Stimulated activated CD4-positive, alpha-beta T cell treated with anti-CD3 and anti-CD28 coated beads, Interleukin-4, amount 100 ng/mL, for 1 hour (primary cell): ENCODE data around the gene ADARB2.
"Not testable (repeated sequence)": the region's sequence is repeated elsewhere in the genome, so short reads cannot be mapped to it uniquely, and the experiment has no call there.

Experiments used
- DNase-seq: peaks from one replicate; pipeline ENCODE4 v3.0.0-alpha.2; 2020

ADARB2 gene

DNA sequence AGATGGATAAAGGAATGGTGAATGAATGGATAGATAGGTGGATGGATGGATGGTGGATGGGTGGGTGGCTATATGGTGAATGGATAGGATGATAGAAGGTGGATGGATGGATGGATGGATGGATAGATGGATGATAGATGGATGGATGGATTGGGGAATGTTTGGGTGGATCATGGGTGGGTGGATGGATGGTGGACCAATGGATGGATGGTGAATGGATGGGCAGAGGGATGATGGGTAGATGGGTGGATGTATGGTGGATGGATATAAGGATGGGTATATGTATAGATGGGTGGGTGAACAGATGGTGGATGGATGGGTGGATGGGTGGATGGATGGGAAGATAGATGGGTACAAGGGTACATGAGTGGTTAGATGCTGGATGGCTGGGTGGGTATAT lies 322.4 kb downstream of the ADARB2 start:
- DNase-seq = no peak

DNA sequence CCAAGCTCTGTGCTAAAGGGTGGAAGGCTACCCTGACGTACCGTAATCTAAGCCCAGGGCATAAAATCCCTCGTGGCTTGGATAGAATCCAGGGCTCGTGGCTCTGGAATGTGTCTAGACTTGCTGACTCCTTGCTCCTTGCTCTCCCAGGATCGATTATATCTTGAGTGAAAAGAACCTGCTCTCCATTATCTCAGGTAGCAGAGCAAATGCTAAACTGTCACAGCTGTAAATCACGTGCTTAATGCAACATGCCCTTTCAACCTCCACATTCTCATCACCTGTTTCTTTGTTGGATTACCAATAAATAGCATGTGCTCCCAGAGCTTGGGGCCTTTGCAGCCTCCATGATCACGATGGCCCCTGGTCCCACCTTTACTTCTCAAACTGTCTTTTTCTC lies 323.0 kb downstream of the ADARB2 start:
- not testable (repeated sequence) for DNase-seq

DNA sequence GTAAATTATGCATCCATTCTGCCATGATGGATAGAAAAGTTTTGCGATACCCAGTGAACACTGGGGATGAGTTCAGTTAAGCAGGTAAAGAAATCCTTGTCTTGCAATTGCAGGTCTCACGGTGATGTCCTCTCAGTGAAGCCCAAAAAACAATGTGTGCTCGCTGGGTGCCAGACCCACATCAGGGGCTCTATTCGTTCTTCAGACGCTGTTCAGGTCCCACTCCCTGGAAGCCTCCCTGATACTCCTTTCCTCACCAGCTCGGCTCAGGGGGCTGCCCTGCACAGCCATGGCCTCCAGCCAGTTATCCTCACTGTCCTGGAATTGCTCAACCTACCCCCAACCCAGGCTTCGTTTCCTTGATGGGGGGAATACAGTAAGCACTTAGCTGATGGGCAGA lies 323.5 kb downstream of the ADARB2 start:
- DNase-seq = no peak

DNA sequence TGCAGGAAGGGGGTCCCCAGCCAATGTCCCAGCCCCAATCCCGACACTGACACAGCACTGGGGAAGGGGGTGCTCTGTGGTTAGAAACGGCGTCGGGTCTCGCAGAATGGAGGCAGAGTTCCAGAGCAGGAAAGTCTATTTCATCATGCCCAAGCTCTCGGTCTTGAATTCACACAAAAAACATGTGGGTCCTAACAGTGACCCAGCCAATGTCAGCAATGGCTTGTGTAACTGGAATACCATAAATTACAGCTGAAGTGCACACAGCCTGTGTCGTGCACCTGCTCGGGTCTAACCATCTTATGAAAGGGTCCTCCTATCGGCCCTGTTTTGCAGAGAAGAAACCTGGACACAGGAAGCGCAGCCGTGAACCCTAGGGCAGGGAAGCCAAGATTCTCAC lies 324.1 kb downstream of the ADARB2 start:
- no peak for DNase-seq

DNA sequence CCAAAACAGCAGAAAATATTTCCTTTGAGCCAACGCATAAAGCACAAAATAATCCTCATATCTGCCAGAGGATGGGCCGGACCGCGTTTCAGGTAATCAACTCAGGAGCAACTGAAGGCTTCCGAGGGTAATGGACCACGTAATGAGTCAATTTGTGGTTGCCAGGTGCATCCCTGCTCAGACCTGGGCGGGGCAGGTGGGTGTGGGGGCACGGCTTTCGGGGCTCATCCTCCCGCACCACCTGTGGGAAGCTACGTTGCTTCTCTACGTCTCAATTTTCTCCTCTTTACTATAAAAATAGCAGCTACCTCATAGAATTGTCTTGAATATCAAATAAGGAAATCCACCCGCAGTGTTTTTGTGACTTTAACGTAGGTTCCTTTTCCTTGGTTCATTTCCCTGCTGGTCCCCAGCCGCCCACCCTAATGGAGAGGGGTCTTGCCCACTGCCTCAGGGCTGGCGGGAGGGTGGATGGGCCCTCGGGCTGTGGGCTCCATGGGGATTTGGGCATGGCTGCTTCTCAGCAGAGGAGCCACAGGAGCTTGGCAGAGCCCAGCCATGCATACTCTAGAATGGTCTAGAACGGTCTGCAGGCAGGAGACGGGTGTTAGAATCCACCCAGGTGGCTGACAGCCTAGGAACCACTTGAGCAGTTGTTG lies 324.7 kb downstream of the ADARB2 start:
- DNase-seq = no peak

DNA sequence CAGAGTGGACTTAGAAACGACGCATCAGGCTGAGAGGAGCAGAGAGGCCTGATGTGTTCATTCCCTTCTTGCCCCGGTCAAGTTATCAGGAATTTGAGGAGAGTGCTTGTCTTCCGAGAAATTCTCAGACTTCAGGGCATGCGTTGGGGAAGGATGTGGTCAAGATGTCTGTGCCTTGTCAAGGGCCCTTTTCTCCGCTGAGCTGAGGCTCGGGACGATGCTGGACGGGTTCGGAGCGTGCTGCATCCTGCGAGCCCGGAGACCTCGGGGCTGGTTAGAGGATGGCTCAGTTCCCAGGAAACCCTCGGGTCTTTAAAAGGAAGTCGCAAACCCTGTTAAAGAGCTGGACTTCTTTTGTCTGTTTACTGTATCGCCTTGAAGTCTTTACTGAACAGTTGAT lies 325.4 kb downstream of the ADARB2 start:
- DNase-seq = no peak

DNA sequence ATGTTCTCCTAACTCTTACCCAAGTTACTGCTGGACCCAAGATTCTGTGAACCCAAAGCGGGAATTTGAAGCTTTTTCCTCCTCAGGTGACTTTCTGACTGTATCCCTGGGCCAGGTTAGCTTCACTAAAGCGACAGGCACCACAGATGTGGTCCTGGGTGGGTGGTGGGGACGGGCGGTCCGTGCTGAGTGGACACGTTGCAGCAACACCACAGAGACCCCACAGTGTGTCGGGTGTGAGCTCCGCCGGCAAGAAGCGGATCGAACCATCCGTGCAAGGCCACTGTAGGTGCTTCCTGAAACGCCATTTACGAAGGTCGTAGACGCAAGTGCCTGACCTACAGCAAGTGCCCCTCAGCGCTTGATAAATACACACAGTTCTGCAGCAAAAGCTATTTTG lies 325.9 kb downstream of the ADARB2 start:
- DNase-seq = no peak

DNA sequence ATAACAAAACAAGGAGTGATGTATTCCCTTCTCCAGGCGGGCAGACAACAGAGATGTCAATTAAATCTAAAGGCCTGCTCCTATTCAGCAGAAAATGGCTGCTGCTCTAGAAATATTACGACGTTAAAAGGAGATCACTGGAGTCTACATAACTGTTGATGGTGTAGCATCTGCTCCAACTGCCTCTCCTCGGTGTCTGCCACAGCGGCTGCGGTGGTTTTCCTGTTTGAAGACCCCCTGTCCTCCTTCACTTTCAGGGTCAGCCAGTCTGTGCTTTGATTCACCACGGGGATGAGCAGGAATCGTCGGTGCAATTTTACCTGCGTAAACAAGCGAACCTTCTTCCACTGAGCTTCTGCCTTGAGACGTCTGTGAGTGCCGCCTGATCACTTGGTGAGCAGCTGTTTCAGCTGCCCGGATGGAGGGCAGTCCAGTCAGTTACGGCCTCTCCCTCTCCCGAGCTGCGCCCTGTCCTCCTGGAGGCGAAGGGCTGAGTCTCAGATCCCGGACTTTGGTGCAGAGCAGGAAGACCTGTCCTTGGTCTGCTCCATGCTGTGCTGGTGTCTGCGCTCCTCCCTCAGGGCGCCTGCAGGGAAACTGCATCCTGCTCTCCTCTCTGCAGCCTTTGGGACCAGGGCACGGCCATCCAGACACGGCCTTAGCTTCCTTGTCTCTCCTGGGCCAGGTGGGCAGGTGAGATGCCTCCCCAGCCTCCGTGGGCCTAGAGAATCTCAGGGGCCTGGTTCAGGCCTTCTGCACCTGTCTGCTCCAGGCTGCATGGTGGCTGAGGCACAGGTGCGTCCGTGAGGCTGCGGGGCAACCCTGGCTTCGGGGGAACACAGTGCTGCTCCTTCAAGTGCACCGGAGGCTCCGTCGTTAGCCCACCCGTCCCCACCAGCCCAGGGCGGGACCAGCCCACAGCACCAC lies 326.6 kb downstream of the ADARB2 start:
- no peak for DNase-seq

DNA sequence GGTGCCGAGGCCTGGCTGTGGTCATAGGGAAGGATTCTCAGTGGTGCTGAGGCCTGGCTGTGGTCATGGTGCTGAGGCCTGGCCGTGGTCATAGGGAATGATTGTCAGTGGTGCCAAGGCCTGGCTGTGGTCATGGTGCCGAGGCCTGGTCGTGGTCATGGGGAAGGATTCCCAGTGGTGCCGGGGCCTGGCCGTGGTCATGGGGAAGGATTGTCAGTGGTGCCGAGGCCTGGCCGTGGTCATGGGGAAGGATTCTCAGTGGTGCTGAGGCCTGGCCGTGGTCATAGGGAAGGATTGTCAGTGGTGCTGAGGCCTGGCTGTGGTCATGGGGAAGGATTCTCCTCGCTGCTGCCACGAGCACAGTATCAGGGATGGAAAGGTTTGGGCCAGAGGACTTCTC lies 327.3 kb downstream of the ADARB2 start:
- DNase-seq = no peak

DNA sequence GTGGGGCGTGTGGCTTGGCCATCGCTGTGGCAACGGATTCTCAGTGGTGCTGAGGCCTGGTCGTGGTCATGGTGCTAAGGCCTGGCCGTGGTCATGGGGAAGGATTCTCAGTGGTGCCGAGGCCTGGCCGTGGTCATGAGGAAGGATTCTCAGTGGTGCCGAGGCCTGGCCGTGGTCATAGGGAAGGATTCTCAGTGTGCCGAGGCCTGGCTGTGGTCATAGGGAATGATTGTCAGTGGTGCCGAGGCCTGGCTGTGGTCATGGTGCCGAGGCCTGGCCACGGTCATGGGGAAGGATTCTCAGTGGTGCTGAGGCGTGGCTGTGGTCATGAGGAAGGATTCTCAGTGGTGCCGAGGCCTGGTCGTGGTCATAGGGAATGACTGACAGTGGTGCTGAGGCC lies 327.9 kb downstream of the ADARB2 start:
- no peak for DNase-seq

DNA sequence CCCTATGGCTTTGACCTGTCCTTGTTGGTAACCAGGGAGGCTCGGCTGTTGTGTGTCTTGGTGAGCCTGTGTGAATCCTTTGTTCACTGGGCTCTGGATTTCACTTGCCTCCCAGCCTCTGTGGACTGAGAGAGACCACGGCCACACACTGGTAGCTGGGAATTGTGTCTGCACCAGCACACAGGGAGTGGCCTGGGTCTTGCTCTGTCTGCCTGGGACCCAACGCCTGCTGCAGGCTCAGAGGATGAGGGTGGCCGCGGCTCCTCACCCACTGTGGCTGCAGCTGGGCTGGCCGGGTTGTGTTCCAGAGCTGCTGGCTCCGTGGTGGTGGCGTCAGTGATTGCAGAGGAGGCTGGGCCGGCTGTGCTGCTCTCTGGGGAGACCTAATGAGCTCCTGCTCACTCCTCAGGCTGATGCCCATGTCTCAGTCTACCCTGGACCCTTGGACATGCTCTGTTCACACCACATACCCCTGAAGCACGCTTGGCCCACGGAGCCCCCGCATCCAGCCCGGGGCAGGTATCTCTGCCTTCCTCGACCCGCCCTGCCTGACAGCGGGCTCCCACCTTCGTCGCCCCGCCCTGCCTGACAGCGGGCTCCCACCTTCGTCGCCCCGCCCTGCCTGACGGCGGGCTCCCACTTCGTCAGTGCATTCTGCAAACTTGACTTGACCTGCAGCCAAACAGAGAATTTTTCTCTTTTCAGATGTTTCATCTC lies 328.5 kb downstream of the ADARB2 start:
- DNase-seq = no peak

DNA sequence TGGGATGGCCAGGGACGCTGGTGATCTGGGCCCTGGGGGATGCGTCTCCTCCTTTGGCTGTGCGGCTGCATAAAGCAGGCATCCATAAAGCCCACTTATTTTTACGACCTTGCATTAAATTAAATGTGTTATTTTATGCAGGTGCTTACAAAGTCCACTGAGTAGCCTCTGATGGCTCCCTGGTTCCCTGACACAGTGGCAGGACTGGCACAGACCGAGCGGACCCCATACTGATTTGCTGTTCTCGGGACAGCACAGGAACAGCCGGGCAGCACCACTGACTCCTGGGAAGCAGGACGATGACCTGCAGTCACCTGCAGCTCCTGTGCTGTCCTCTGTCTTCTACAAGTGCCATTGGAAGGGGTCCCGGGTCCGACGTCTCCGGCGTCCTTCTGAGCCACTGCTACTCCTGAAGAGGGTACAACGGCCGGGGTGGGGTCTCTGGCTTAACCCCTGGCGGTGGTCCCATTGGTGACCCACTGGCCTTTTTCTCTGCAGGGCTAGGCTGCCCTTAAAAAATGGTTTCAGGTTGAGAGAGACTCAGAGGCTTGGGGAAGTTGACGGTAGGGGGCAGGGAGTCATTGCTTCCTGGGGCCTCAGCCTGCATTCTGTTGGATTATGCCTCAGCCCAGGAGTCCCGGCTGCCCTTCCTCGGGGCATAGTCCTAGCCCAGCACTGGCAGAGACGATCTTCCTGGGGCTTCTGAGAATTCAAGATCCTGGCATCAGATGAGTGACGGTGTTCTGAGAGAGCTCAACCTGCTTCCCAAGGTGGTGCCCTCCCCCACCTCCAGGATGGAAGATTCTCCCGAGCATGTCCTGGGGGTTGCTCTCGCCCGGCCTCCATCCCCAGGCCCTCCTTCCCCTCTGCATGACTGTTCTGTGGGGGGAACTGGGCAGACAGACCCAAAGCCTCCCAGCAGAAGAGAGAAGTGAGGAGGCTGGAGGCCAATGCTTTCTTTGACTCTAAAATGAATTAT lies 330.1 kb downstream of the ADARB2 start:
- DNase-seq = no peak

DNA sequence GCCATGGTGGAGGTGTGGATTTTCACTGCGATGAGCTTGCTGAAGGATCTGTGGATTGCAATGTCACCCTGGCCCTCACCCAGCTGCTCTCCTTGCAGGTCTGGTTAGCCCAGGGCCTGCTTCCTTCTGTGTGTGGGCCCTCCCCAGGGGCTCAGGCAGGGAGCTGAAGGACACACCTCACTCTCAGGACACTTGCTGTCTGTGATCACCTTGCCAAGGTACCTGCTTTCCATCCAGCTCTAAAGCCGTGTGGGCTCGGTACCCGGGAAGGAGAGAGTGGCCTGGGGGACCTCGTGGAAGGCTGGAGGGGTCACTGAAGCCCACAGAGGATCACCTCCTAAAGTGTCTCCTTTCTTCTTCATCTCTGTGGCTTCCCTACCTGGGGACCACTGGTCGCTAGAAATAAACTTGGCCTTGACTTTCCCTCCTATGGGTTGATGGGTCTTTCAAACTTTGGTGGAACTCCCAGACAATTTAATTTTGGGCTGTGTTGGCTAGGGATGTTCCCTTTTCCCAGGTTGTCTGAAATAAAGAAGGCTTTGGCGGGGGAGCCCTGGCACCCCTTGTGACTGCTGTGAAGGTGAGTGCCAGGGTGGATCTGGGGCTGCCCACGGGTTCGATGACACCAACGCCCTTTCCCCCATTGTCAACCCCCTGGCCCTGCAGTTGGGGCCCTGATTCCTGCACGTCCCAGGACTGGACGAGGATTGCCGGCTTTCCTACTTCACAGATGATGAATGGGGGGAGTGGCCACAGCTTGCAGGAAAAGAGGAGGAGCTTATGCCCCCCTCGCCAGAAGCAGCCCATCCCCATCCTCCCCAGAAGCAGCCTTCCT lies 331.0 kb downstream of the ADARB2 start:
- DNase-seq = no peak

DNA sequence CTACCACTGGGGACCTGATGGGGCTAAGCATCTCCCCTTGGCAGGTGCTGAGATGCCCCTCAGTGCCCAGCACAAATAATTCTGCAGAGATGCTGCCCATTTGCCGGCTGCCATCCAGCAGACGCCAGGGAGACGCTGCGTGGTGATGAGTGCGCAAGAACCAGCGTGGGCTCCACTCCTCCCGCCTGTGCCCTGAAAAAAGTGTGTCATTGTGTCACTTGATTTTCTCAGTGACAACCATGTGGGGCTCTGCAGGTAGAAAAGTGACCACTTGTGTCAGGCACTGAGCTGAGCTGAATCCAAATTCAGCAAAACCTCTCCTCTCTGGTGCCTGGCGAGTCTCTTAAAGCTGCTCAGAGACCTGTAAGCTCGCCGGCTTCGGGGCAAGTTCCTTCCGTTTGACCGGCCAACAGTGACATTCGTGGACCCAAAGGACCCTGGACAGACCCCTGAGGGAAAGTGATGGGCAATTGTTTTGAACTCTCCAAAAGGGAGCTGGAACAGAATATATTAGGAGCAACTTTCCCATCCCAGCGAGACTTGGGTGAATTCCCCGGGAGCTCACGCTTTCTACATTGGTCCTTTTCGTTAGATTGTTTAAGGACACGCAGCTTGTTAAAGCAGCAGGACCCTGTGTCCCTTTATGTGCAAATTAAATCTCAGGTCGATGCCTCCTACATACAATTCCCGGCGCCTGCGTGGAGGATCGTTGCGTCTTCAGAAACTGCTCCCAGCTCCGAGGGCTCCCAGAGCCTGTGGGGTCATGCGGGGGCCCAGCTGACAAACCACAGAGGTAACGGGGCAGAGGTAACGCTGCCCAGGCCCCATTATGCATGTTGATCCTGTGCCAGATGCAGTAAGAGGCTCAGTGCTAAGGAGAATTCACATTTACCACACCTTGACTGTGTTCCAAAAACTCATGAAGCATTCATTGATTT lies 332.7 kb downstream of the ADARB2 start:
- no peak for DNase-seq

DNA sequence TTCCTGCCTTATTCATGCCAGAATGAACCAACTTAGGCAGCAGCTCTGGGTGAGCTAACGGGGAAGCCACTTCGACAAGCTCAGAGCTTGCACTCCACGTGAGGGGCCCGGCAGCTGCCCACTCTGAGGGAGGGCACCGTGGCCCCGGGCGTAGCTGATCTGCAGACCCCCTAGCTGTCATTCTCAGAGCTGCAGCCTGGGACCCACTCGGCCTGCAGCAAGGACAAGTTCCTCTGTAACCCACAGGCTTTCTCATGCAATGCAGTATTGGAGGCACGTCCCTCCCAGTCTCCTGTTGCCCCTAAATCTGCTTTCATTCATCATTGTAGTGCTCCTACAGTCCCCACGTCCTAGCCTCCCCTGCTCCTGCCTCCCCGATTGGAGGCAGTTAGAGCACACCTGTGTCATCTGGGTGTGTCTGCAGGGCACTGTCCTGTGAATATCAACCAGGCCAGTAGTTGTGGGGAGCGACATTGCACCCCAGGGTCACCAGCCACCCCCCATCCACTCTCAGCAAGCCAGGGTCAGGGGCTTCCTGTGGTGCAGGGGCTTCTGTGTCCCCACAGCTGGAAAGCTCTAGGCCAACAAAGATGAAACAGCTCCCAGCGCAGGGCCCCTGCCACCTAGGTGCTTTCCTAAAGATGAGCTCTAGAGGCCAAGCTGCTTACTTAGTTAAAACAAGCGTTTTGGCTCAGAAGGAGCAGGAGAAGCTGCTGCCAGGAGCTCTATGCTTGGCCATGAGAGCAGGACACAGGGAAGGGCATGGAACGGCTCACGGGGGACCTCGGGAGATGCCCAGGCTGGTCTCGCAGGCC lies 333.6 kb downstream of the ADARB2 start:
- DNase-seq = no peak

DNA sequence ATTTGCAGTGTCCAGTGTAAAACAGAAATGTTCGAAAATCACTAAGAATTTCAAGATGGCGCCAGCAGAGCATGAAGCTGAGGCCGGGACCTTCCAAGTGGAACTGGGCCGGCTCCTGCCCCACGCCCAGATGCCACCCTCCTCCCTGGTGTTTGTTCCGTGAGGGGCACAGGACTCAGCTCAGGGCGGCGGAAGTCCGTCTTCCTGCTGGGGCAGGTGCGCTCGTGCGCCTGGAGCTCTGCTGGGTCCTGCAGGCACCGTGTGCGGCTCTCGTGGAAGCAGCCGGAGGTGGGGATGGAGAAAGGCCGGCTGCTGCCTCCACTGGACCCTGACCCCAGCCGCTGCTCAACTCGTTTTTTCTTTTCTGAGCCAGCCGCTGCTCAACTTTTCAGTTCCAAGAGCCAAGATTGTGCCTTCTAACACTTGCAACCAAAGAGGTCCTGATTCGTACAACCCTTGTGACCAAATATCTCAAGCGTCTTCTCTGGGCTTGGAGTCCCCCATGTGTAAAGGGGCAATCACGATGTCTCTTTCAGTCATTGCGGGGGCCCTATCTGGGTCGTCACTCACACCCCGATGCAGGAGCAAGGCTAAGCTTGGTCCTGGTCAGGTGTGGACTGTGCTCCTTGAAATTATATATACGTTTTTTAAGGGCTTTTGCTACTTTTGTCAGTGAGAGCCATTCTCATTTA lies 334.4 kb downstream of the ADARB2 start:
- DNase-seq = no peak

DNA sequence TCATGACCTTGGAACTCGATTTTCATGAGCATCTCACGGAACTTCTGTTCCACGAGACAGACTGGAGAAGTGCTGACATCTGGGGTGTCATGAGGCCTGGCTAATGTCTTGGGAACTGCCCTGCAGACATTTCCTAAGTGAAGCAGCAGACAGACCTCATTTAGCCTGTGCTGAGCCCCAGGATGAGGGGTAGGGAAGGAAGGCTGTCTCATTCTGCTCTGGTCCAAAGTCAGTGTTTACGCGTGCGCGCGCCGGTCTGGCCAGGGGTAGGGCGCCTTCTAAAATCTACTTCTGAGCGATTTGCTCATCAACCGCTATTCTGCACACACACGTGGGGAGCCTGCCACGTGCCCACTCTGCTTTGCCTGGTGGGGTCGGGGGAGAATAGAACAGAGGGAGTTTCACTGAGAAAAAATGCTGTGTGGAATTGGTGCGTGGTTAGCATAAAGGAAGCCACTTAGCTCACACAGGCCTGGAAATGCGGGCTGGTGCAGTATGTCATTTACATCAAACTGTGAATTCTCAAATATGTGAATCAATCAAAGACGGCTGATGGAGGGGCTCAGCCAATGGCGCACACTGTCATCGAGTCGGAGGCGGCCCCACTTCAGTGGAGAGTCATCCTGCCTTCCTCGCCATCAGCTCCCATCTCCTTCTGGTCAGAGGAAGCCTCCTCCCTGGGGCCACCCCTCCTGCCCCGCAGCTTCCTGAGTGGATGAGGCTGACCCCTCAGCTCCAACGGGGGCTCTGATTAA lies 335.1 kb downstream of the ADARB2 start:
- no peak for DNase-seq
